Measurements from ENCODE around the gene MMP12.

Gene MMP12

GRCh38 chr11:102850973-102851745 lies 23.6 kb downstream of the MMP12 start:
- no peak overlapping the region for H3K4me3 ChIP-seq (ENCODE audit: low read depth, low read length)

GRCh38 chr11:102849311-102849710 lies 25.5 kb downstream of the MMP12 start:
- no peak overlapping the region for H3K4me3 ChIP-seq (ENCODE audit: low read depth, low read length)

- H3K4me3 ChIP-seq (ENCODE audit: low read depth, low read length) = no peak overlapping the region
Measured at GRCh38 chr11:102846292-102846691, 28.5 kb downstream of the MMP12 start.

- H3K4me3 ChIP-seq (ENCODE audit: low read depth, low read length) = no peak within 1 kb of the TSS
Measured at GRCh38 chr11:102843489-102843888, 31.3 kb downstream of the MMP12 start, which contains the start of gene MMP3. TSS of gene MMP3 (minus strand) at chr11:102843609. CDS start at chr11:102843546, 63 bp downstream.

GRCh38 chr11:102842930-102843329 lies 31.9 kb downstream of the MMP12 start:
- H3K4me3 ChIP-seq (ENCODE audit: low read depth, low read length) = no peak overlapping the region

GRCh38 chr11:102840018-102840417 lies 34.8 kb downstream of the MMP12 start:
- no peak overlapping the region for H3K4me3 ChIP-seq (ENCODE audit: low read depth, low read length)

GRCh38 chr11:102837646-102838045 lies 37.1 kb downstream of the MMP12 start:
- H3K4me3 ChIP-seq (ENCODE audit: low read depth, low read length) = no peak overlapping the region

- H3K4me3 ChIP-seq (ENCODE audit: low read depth, low read length) = no peak overlapping the region
Measured at GRCh38 chr11:102837156-102837555, 37.6 kb downstream of the MMP12 start.

GRCh38 chr11:102836290-102836875 lies 38.4 kb downstream of the MMP12 start:
- H3K4me3 ChIP-seq (ENCODE audit: low read depth, low read length) = no peak overlapping the region

GRCh38 chr11:102833731-102834130 lies 41.1 kb downstream of the MMP12 start:
- no peak overlapping the region for H3K4me3 ChIP-seq (ENCODE audit: low read depth, low read length)

- no peak overlapping the region for H3K4me3 ChIP-seq (ENCODE audit: low read depth, low read length)
Measured at GRCh38 chr11:102832612-102833011, 42.2 kb downstream of the MMP12 start.

GRCh38 chr11:102831489-102832440 lies 43.0 kb downstream of the MMP12 start:
- no peak overlapping the region for H3K4me3 ChIP-seq (ENCODE audit: low read depth, low read length)

GRCh38 chr11:102831128-102831488 lies 43.7 kb downstream of the MMP12 start:
- no peak overlapping the region for H3K4me3 ChIP-seq (ENCODE audit: low read depth, low read length)

GRCh38 chr11:102830001-102830727 lies 44.6 kb downstream of the MMP12 start:
- H3K4me3 ChIP-seq (ENCODE audit: low read depth, low read length) = no peak overlapping the region

- no peak overlapping the region for H3K4me3 ChIP-seq (ENCODE audit: low read depth, low read length)
Measured at GRCh38 chr11:102829316-102830000, 45.3 kb downstream of the MMP12 start.

- H3K4me3 ChIP-seq (ENCODE audit: low read depth, low read length) = no peak overlapping the region
Measured at GRCh38 chr11:102824556-102824955, 50.2 kb downstream of the MMP12 start.

- H3K4me3 ChIP-seq (ENCODE audit: low read depth, low read length) = no peak overlapping the region
Measured at GRCh38 chr11:102819491-102819890, 55.3 kb downstream of the MMP12 start.

- H3K4me3 ChIP-seq (ENCODE audit: low read depth, low read length) = no peak overlapping the region
Measured at GRCh38 chr11:102813484-102813883, 61.3 kb downstream of the MMP12 start.
